Mammary microvascular endothelial cell (primary cell): ENCODE data around the gene ACCS. TPM values are rescaled to one million over a fixed set of nuclear protein-coding genes. Genes with fewer than 3 reads are reported as not detected.

Experiments used
- total RNA-seq: library from RNA; depleted of rRNA; stranded (reverse); fragments of >200 nt; gene quantifications from 2 replicates; pipeline ENCODE4 v1.2.3, GENCODE V29; 2015

The ACCS gene, protein sequence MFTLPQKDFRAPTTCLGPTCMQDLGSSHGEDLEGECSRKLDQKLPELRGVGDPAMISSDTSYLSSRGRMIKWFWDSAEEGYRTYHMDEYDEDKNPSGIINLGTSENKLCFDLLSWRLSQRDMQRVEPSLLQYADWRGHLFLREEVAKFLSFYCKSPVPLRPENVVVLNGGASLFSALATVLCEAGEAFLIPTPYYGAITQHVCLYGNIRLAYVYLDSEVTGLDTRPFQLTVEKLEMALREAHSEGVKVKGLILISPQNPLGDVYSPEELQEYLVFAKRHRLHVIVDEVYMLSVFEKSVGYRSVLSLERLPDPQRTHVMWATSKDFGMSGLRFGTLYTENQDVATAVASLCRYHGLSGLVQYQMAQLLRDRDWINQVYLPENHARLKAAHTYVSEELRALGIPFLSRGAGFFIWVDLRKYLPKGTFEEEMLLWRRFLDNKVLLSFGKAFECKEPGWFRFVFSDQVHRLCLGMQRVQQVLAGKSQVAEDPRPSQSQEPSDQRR
- total RNA-seq, result 2.5 and 3.2 TPM in 2 replicates

GRCh38 chr11:44065841-44066731, at the start of gene ACCS:
ACCS (plus strand) TSS chr11:44066270; CDS start chr11:44067628, 1,358 bp downstream.

DNA sequence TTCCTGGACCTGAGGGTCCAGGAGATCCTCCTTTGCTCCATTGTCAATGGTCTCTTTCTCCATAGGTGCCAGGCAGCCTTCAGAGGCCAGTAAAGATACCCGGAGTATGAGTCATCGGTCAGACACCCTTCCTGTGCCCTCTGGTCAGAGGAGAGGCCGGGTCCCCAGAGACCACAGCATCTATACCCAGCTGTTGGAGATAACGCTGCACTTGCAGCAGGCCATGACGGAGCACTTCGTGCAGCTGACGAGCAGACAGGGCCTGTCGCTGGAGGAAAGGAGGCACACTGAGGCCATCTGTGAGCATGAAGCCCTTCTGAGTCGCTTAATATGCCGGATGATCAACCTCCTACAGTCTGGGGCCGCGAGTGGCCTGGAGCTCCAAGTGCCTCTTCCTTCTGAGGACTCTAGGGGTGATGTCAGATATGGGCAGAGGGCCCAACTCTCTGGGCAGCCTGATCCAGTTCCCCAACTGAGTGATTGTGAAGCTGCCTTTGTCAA, 18.1 kb upstream of the ACCS start, which contains the start of gene ACCSL:
ACCSL (plus strand) TSS at position 51 of the 501 bp plus-strand sequence; CDS start at position 107, 56 bp downstream.

GRCh38 chr11:44095506-44096359, 29.7 kb downstream of the ACCS start, which contains the start of gene EXT2:
EXT2 (plus strand) TSS chr11:44095678; CDS start chr11:44107713, 12,035 bp downstream.

Other genes with a start within 250 kb of the ACCS start
- 30.7 and 36.4 TPM in 2 replicates for gene ALKBH3, start 185.4 kb upstream of the ACCS start, total RNA-seq
- gene C11orf96, start 123.6 kb upstream of the ACCS start, total RNA-seq, result 35.7 and 37.6 TPM in 2 replicates
- not detected in 2 replicates for gene ACCSL, start 18.3 kb upstream of the ACCS start, total RNA-seq
- gene EXT2, start 29.4 kb downstream of the ACCS start, total RNA-seq, result 80.7 and 80.8 TPM in 2 replicates
- gene ALX4, start 243.9 kb downstream of the ACCS start, total RNA-seq, result not detected in 2 replicates